ENCODE measurements around the gene MRGPRF.

DNA sequence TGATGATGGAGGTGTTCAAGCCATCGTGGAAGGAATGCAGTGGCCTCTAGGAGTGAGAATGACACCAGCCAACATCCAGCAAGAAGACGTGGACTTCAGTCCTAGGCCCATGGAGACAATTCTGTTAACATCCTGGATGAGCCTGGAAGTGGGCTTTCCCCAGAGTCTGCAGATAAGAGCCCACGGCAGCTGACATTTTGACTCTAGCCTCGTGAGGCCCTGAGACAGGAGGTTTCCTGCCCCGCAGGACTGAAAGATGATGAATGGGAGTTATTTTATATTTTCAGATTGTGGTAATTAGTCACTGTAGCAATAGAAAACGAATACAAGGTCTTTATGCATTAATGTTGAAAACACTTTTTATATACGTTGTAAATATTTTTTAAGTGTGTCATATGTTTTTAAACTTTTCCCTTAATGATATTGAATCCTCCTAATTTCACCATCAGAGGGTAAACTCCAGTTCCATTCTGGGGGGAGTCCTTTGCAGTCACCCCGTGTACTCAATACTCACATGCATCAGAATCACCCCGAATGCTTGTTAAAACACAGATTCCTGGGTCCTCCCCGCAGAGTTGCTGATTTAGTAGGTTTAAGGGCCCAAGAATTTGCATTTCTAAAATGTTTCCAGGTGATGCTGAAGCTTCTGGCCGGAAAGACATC is 35.1 kb upstream of the MRGPRF start:
- TF ChIP-seq, protein P1, sequence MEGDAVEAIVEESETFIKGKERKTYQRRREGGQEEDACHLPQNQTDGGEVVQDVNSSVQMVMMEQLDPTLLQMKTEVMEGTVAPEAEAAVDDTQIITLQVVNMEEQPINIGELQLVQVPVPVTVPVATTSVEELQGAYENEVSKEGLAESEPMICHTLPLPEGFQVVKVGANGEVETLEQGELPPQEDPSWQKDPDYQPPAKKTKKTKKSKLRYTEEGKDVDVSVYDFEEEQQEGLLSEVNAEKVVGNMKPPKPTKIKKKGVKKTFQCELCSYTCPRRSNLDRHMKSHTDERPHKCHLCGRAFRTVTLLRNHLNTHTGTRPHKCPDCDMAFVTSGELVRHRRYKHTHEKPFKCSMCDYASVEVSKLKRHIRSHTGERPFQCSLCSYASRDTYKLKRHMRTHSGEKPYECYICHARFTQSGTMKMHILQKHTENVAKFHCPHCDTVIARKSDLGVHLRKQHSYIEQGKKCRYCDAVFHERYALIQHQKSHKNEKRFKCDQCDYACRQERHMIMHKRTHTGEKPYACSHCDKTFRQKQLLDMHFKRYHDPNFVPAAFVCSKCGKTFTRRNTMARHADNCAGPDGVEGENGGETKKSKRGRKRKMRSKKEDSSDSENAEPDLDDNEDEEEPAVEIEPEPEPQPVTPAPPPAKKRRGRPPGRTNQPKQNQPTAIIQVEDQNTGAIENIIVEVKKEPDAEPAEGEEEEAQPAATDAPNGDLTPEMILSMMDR (conservative IDR thresholded peaks at IDR 0.05; ENCODE audit: low read length) = no peak
- TF ChIP-seq EZH2phosphoT487 (IDR thresholded peaks at IDR 0.05; ENCODE audit: borderline replicate concordance) = no peak

Measured in Loucy (cell line).